HepG2 (cell line): ENCODE data around the gene SLC19A1. TPM values are rescaled to one million over a fixed set of nuclear protein-coding genes. Genes with fewer than 3 reads are reported as not detected.
A peak's percentile ranks its signal among the peaks of the same experiment; 100 is the strongest.

Experiments
- AGO2 ChIP-seq: fragments of 200-400 bp; formaldehyde crosslinking; optimal IDR thresholded peaks from 2 replicates; pipeline ENCODE3; 2017; ENCODE audit warnings: mild to moderate bottlenecking, low read depth, low read length, moderate library complexity
- BRF2 ChIP-seq: sonication (generic); formaldehyde crosslinking; IDR thresholded peaks from 2 replicates; pipeline ENCODE4 v1.8.1; 2022; ENCODE audit warnings: mild to moderate bottlenecking, missing genetic modification reagents
- EP300 ChIP-seq, 3 experiments: sonication (generic) in 1 of 3; formaldehyde crosslinking in 1 of 3; IDR thresholded peaks; 2 replicates each; pipeline versions ENCODE4 v1.5.1 to v1.6.1; 2011 to 2020; ENCODE audit warnings: low read depth in 2 of 3, low read length in 2 of 3, borderline replicate concordance in 1 of 3, improper control_type of control experiment in 1 of 3, mild to moderate bottlenecking in 1 of 3, missing genetic modification reagents in 1 of 3, moderate library complexity in 1 of 3
- GATAD1 ChIP-seq: IDR thresholded peaks from 2 replicates; pipeline ENCODE4 v1.6.1; 2016; ENCODE audit warnings: missing genetic modification reagents, missing compliant biosample characterization
- JUN ChIP-seq: sonication (generic); formaldehyde crosslinking; IDR thresholded peaks from 2 replicates; pipeline ENCODE4 v1.4.0; 2020; ENCODE audit warnings: mild to moderate bottlenecking, missing genetic modification reagents
- MIER3 ChIP-seq: IDR thresholded peaks from 2 replicates; pipeline ENCODE4 v1.6.1; 2016; ENCODE audit warnings: missing compliant biosample characterization, borderline replicate concordance
- NFE2L2 ChIP-seq: fragments of 150-350 bp; IDR thresholded peaks from 2 replicates; pipeline ENCODE4 v1.6.1; 2014; ENCODE audit warnings: low read length
- POLR2AphosphoS5 ChIP-seq: IDR thresholded peaks from 2 replicates; pipeline ENCODE4 v1.6.1; 2012; ENCODE audit warnings: low read depth, low read length
- PTBP1 ChIP-seq: fragments of 200-400 bp; formaldehyde crosslinking; IDR thresholded peaks from 2 replicates; pipeline ENCODE4 v1.6.1; 2018; ENCODE audit warnings: low read length, low read depth; ENCODE audit not compliant: poor library complexity, severe bottlenecking
- RBM22 ChIP-seq: fragments of 200-400 bp; formaldehyde crosslinking; optimal IDR thresholded peaks from 2 replicates; pipeline ENCODE3; 2017; ENCODE audit warnings: mild to moderate bottlenecking, low read length, moderate library complexity
- TRAFD1 ChIP-seq: sonication (generic); formaldehyde crosslinking; IDR thresholded peaks from 2 replicates; pipeline ENCODE4 v1.5.1; 2020; ENCODE audit warnings: missing genetic modification reagents, mild to moderate bottlenecking, borderline replicate concordance
- ZNF333 ChIP-seq: sonication (generic); formaldehyde crosslinking; IDR thresholded peaks from 2 replicates; pipeline ENCODE4 v1.4.0; 2020; ENCODE audit warnings: mild to moderate bottlenecking, missing genetic modification reagents, borderline replicate concordance
- ZNF460 ChIP-seq: sonication (generic); formaldehyde crosslinking; IDR thresholded peaks from 2 replicates; pipeline ENCODE4 v1.5.1; 2020; ENCODE audit warnings: missing genetic modification reagents, mild to moderate bottlenecking, borderline replicate concordance
- ZNF674 ChIP-seq: sonication (generic); formaldehyde crosslinking; IDR thresholded peaks from 2 replicates; pipeline ENCODE4 v1.5.0; 2020; ENCODE audit warnings: low read depth, mild to moderate bottlenecking, missing genetic modification reagents
- ZNF775 ChIP-seq: sonication (generic); formaldehyde crosslinking; IDR thresholded peaks from 2 replicates; pipeline ENCODE4 v1.4.0; 2020; ENCODE audit warnings: missing genetic modification reagents, mild to moderate bottlenecking, moderate library complexity, borderline replicate concordance
- ZNF781 ChIP-seq: sonication (generic); formaldehyde crosslinking; IDR thresholded peaks from 2 replicates; pipeline ENCODE4 v1.5.1; 2020; ENCODE audit warnings: borderline replicate concordance, mild to moderate bottlenecking, missing genetic modification reagents; ENCODE audit errors: not compliant biosample characterization
- ZNF878 ChIP-seq: sonication (generic); formaldehyde crosslinking; IDR thresholded peaks from 2 replicates; pipeline ENCODE4 v1.8.1; 2023; ENCODE audit warnings: mild to moderate bottlenecking, missing genetic modification reagents, moderate library complexity
- polyA plus RNA-seq, 8 experiments: library from polyadenylated mRNA; depleted of rRNA in 3 of 8; stranded (reverse) in 7 of 8; unstranded in 1 of 8; fragments of >200 nt; fragmentation: Illumina TruSeq in 4 of 8; extraction: Trizol in 4 of 8; gene quantifications; 2 replicates each; pipeline versions ENCODE4 v1.2.1 to v1.2.3, GENCODE V29; 2011 to 2016; ENCODE audit warnings: low read depth in 4 of 8, missing spikeins in 1 of 8, mixed read lengths in 1 of 8; ENCODE audit not compliant: insufficient read depth in 1 of 8
- total RNA-seq, 5 experiments: library from RNA; depleted of rRNA; stranded (reverse); fragments of >200 nt; fragmentation: Illumina TruSeq; extraction: Trizol; gene quantifications; 2 replicates each; pipeline ENCODE4 v1.2.3, GENCODE V29; 2016; ENCODE audit warnings: low read depth in 1 of 5
- TF ChIP-seq, protein P1 (sequence below): sonication (generic); formaldehyde crosslinking; IDR thresholded peaks from 2 replicates; pipeline ENCODE4 v1.4.0; 2020; ENCODE audit warnings: missing genetic modification reagents
- TF ChIP-seq, protein P2 (sequence below): sonication (generic); formaldehyde crosslinking; IDR thresholded peaks from 2 replicates; pipeline ENCODE4 v1.4.0; 2020; ENCODE audit warnings: missing genetic modification reagents, borderline replicate concordance
- TF ChIP-seq, protein P3 (sequence below): IDR thresholded peaks from 2 replicates; pipeline ENCODE4 v1.6.1; 2016

SLC19A1 gene
- total and polyA plus RNA-seq, 2 of the 13 experiments (the other 11 are each of a cell fraction or from before 2014, with no cell fraction given): 21.8 to 23.0 TPM

- TF ChIP-seq EP300 (IDR thresholded peaks at IDR 0.05; ENCODE audit: low read depth in 2 of 2, low read length in 2 of 2) (no peak), EP300 (CRISPR knock-in tag; IDR thresholded peaks at IDR 0.05; ENCODE audit: borderline replicate concordance) (no peak), AGO2 (peak; percentile 78), MIER3 (no peak), GATAD1 (CRISPR knock-in tag) (no peak), ZNF878 (CRISPR knock-in tag) (no peak), PTBP1 (no peak), RBM22 (peak; percentile 78), POLR2AphosphoS5 (0 out of 2 replicates have a peak, but pooled peaks have one; percentile 28), ZNF781 (CRISPR knock-in tag) (no peak), ZNF775 (no peak), TRAFD1 (CRISPR knock-in tag) (no peak), ZNF460 (no peak), ZNF674 (no peak), ZNF333 (CRISPR knock-in tag) (no peak), JUN (CRISPR knock-in tag) (no peak), BRF2 (no peak), NFE2L2 (no peak)
- TF ChIP-seq, protein P1, sequence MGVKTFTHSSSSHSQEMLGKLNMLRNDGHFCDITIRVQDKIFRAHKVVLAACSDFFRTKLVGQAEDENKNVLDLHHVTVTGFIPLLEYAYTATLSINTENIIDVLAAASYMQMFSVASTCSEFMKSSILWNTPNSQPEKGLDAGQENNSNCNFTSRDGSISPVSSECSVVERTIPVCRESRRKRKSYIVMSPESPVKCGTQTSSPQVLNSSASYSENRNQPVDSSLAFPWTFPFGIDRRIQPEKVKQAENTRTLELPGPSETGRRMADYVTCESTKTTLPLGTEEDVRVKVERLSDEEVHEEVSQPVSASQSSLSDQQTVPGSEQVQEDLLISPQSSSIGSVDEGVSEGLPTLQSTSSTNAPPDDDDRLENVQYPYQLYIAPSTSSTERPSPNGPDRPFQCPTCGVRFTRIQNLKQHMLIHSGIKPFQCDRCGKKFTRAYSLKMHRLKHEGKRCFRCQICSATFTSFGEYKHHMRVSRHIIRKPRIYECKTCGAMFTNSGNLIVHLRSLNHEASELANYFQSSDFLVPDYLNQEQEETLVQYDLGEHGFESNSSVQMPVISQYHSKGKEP (CRISPR knock-in tag): no peak
- TF ChIP-seq, protein P2, sequence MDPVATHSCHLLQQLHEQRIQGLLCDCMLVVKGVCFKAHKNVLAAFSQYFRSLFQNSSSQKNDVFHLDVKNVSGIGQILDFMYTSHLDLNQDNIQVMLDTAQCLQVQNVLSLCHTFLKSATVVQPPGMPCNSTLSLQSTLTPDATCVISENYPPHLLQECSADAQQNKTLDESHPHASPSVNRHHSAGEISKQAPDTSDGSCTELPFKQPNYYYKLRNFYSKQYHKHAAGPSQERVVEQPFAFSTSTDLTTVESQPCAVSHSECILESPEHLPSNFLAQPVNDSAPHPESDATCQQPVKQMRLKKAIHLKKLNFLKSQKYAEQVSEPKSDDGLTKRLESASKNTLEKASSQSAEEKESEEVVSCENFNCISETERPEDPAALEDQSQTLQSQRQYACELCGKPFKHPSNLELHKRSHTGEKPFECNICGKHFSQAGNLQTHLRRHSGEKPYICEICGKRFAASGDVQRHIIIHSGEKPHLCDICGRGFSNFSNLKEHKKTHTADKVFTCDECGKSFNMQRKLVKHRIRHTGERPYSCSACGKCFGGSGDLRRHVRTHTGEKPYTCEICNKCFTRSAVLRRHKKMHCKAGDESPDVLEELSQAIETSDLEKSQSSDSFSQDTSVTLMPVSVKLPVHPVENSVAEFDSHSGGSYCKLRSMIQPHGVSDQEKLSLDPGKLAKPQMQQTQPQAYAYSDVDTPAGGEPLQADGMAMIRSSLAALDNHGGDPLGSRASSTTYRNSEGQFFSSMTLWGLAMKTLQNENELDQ: no peak
- TF ChIP-seq, protein P3, sequence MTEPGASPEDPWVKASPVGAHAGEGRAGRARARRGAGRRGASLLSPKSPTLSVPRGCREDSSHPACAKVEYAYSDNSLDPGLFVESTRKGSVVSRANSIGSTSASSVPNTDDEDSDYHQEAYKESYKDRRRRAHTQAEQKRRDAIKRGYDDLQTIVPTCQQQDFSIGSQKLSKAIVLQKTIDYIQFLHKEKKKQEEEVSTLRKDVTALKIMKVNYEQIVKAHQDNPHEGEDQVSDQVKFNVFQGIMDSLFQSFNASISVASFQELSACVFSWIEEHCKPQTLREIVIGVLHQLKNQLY (CRISPR knock-in tag): no peak
These were observed 35.3 kb downstream of the SLC19A1 start (continued) for GRCh38 chr21:45506836-45507522.
